PC-3 (cell line): ENCODE data around the gene PIN1.

Experiments
- EZH2phosphoT487 ChIP-seq: fragments of 300-600 bp; sonication (generic); IDR thresholded peaks from 2 replicates; pipeline ENCODE4 v1.6.1; 2018; ENCODE audit warnings: mild to moderate bottlenecking, antibody characterized with exemption, low read length, borderline replicate concordance
- TF ChIP-seq, protein P1 (sequence below): fragments of 300-600 bp; sonication (generic); conservative IDR thresholded peaks from 2 replicates; pipeline ENCODE4 v1.5.1; 2017; ENCODE audit warnings: antibody characterized with exemption, low read depth, mild to moderate bottlenecking, low read length

DNA sequence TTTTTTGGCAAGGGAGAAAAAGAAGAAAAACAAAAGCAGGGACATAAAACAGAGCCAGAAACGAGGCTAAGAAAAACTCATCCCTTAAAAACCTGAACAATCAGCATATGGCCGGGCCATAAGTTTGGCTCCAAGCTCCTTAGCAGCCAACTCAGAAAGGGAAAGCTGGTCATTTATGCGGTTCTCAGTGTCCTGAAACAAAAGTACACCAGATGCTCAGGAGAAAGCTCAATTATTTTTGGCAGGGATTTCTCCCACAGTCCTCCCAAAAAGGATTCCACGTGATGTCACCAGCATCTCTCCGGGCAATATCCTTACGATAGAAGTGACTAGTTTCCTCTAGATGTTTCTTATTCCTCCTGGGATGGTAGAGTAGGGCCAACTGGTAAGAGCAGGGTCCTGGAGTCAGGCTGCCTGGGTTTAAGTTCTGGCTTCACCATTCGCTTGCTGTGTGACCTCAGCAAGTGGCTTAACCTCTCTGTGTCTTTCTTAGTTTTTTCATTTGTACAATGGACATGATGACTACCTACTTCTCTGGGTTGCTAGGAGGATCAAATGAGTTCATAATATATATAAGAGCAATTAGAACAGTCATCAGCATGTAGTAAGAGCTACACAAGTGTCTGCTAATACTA, 34.0 kb downstream of the PIN1 start:
- TF ChIP-seq, protein P1, sequence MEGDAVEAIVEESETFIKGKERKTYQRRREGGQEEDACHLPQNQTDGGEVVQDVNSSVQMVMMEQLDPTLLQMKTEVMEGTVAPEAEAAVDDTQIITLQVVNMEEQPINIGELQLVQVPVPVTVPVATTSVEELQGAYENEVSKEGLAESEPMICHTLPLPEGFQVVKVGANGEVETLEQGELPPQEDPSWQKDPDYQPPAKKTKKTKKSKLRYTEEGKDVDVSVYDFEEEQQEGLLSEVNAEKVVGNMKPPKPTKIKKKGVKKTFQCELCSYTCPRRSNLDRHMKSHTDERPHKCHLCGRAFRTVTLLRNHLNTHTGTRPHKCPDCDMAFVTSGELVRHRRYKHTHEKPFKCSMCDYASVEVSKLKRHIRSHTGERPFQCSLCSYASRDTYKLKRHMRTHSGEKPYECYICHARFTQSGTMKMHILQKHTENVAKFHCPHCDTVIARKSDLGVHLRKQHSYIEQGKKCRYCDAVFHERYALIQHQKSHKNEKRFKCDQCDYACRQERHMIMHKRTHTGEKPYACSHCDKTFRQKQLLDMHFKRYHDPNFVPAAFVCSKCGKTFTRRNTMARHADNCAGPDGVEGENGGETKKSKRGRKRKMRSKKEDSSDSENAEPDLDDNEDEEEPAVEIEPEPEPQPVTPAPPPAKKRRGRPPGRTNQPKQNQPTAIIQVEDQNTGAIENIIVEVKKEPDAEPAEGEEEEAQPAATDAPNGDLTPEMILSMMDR, result no peak
- TF ChIP-seq EZH2phosphoT487, result no peak
